ENCODE data around the gene LEKR1. TPM values are rescaled to one million over a fixed set of nuclear protein-coding genes. Genes with fewer than 3 reads are reported as not detected.

LEKR1 gene
- total and polyA plus RNA-seq, 9 of the 15 experiments (the other 6 are each of a cell fraction or from before 2014, with no cell fraction given): 0.76 to 1.8 (median 1.2) TPM

GRCh38 chr3:156826144-156826895 is at the start of gene LEKR1 (continued):
- TF ChIP-seq CEBPZ (IDR thresholded peaks at IDR 0.05; ENCODE audit: borderline replicate concordance, low read depth, low read length): 0 out of 2 replicates have a peak, but pooled peaks have one; percentile 0
- TF ChIP-seq HMGN3 (IDR thresholded peaks at IDR 0.05; ENCODE audit: borderline replicate concordance, extremely low read depth, insufficient read length, low read depth, low read length): peak; percentile 93
- TF ChIP-seq, protein P1, sequence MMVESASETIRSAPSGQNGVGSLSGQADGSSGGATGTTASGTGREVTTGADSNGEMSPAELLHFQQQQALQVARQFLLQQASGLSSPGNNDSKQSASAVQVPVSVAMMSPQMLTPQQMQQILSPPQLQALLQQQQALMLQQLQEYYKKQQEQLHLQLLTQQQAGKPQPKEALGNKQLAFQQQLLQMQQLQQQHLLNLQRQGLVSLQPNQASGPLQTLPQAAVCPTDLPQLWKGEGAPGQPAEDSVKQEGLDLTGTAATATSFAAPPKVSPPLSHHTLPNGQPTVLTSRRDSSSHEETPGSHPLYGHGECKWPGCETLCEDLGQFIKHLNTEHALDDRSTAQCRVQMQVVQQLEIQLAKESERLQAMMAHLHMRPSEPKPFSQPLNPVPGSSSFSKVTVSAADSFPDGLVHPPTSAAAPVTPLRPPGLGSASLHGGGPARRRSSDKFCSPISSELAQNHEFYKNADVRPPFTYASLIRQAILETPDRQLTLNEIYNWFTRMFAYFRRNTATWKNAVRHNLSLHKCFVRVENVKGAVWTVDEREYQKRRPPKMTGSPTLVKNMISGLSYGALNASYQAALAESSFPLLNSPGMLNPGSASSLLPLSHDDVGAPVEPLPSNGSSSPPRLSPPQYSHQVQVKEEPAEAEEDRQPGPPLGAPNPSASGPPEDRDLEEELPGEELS (CRISPR knock-in tag; IDR thresholded peaks at IDR 0.05; ENCODE audit: borderline replicate concordance): peak; percentile 74; the same call in 1 of the 2 replicates
- peak; percentile 51 to 69; a peak in 3 of 4 replicates for TF ChIP-seq MAZ (CRISPR knock-in tag; conservative IDR thresholded peaks at IDR 0.05 in 1 of 2, IDR thresholded peaks at IDR 0.05 in 1 of 2)
- TF ChIP-seq ZNF655 (CRISPR knock-in tag; IDR thresholded peaks at IDR 0.05): no peak
- no peak; the same call in 1 of the 2 replicates for TF ChIP-seq GABPB2 (CRISPR knock-in tag; conservative IDR thresholded peaks at IDR 0.05)
- TF ChIP-seq FOS (IDR thresholded peaks at IDR 0.05; ENCODE audit: extremely low read depth, insufficient read length): no peak
- TF ChIP-seq USF1 (CRISPR knock-in tag; IDR thresholded peaks at IDR 0.05): peak; percentile 43; the same call in 1 of the 2 replicates
- peak; percentile 12; the same call in 1 of the 2 replicates for TF ChIP-seq ESRRA (IDR thresholded peaks at IDR 0.05; ENCODE audit: borderline replicate concordance, low read depth)
- TF ChIP-seq SAFB (IDR thresholded peaks at IDR 0.05; ENCODE audit: borderline replicate concordance, low read depth, low read length): no peak
- no peak; the same call in 1 of the 2 replicates for TF ChIP-seq IRF1 (CRISPR knock-in tag; IDR thresholded peaks at IDR 0.05; ENCODE audit: borderline replicate concordance)
- TF ChIP-seq FOXO4 (CRISPR knock-in tag; IDR thresholded peaks at IDR 0.05): 0 out of 2 replicates have a peak, but pooled peaks have one; percentile 27
- peak; percentile 98 for TF ChIP-seq L3MBTL2 (IDR thresholded peaks at IDR 0.05)
- peak; percentile 74; the same call in 1 of the 2 replicates for TF ChIP-seq NR3C1 (CRISPR knock-in tag; IDR thresholded peaks at IDR 0.05)

All from K562 (cell line).